SKM-1 treated with dmso at 0.1 percent for 144 hours (cell line): Measurements from ENCODE around the gene RBFOX2.

ENCODE experiments used
- DNase-seq: peaks from one replicate; lab custom pipeline; 2025; ENCODE audit not compliant: unreplicated experiment; lab: John Stamatoyannopoulos, UW

Gene RBFOX2

DNA sequence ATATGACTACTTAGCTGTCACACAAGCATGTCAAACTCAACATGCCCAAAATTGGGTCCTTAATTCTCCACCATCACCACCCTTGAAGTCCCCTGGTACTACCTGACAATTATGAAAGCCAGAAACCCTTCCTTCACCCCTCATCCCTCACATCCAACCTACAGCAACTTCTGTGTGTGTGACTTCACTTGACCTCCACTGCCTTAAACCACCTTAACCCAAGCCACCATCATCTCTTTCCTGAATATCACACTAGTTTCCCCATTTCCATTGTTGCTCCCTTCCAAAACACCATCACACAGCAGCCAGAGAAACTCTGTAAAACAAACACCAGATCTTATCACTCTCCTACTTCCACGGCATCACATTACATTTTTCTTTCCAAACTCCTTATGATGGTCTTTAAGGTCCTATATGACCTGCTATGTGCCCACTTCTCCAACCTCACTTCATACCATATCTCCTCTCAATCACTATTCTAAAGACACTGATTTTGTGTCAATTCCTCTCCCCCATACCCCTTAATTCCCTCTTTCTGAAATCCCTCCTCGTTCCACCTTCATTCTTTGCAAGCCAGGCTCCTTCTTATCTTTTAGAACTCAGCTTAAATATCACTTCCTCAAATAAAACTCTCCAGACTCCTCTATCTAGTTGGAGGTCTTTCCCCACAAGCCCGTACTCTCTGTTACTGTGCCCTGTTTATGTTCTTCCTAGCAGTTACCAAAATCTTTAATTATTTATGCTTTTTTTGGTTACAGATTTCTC lies 124.9 kb downstream of the RBFOX2 start:
- DNase-seq = peak; percentile 20

- DNase-seq = no peak
Observed at GRCh38 chr22:35900483-35901168, 128.0 kb downstream of the RBFOX2 start.

GRCh38 chr22:35899736-35900135 lies 128.9 kb downstream of the RBFOX2 start:
- no peak for DNase-seq

GRCh38 chr22:35896111-35896705 lies 132.4 kb downstream of the RBFOX2 start:
- no peak for DNase-seq

DNA sequence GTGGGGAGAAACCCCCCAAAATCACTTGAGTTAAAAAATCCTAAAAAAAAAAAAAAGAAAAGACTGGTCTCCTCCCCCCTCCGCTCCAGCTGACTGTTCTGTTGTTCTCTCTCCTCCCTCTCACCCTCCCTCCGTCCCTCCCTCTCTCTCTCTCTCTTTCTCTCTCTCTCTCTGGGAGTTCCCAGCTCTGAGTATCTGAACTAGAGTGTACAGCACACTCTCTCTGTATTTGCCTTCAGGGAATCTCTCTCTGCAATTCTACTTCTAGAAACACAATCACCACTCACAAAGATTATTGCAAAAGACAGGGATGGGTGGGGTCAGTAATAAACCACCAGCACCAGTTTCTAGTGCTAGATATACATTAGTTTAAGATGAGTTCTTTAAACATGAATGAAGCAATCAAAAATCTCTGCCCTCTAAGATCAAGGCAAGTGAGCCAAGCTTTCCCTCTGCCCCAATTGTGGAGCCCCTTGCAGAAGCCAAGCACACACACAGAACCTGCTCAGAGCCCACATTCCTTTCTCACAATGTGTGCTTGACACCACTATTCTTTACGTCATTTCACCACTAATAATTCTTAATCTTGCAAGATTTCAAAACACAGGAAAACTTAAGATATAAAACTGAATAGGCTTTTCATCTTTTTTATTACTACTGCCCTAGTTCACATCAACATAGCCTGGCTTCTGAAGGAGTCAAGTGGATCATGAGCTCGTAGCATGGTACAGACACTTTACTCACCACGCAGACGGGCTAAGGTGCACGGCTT lies 133.5 kb downstream of the RBFOX2 start:
- no peak for DNase-seq

GRCh38 chr22:35894464-35894878 lies 134.2 kb downstream of the RBFOX2 start:
- DNase-seq = no peak

GRCh38 chr22:35893698-35894097 lies 134.9 kb downstream of the RBFOX2 start:
- DNase-seq = no peak

GRCh38 chr22:35892192-35892591 lies 136.4 kb downstream of the RBFOX2 start:
- no peak for DNase-seq

GRCh38 chr22:35891442-35891841 lies 137.2 kb downstream of the RBFOX2 start:
- no peak for DNase-seq

DNA sequence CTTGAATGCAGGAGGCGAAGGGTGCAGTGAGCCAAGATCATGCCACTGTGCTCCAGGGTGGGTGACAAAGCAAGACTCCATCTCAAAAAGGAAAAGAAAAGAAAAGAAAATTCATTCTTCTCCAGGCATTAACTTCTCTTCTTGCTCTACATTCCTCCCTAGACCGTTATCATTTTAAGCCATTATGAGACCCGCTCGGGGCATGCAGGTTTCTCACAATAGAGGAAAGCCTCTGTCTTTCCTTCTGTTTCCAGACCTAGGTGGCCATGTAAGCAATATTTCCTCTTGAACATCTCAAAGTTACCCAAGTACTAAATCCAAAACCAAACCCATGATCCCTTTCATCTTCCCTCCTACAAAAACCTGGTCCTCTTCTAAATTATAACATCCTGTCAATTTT lies 139.6 kb downstream of the RBFOX2 start:
- DNase-seq = no peak

DNA sequence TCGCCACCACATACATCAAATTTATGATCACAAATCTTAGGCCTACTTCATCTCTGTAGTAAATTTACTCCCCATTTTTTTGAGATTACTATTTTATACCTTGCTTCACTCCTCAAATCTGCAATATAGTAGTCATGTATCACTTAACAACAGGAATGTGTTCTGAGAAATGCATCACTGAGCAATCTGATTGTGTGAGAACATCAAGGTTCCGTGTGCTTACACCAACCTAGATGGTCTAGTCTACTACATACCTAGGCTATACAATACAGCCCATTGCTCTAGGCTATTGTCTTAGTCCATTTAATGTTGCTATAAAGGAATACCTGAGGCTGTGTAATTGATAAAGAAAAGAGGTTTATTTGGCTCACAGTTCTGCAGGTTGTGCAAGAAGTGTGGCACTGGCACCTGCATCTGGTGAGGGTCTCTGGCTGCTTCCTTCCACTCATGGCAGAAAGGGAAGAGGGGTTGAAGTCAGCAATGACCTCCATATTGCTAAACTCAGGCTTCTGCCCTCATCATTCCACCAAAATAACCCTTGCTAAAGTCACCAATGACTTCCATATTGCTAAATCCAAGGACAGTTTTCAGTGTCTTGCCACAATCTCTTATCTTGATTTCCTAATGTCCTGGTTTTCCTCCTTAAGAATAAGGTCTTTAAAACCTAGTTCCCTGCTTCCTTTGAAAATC lies 140.3 kb downstream of the RBFOX2 start:
- no peak for DNase-seq

DNA sequence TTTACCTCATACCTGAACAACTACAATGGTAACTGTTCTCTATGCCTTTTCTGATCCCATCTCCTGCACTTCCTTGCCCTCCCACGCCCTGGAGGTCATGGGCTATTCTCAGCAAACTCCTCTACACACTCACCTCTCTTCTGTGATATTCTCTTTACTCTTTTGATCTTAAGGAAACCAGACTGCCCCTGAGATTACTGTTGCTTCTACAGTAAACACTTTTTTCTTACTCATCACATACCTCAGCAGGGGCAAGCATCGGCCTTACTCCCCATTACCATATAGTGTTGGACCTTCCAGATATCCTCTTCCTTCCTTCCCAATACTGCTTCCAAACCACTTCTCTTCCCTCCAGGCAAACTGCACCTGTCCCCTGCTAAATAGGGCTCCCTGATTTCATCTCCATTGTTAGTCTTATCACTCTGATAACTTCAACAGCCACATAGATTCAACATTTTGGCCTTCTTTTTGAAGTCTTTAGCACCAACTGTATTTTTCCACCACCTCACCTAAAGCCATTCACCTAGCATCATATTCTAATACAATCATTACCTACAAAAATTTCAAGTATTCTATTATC lies 141.2 kb downstream of the RBFOX2 start:
- no peak for DNase-seq

- DNase-seq = no peak
Observed at GRCh38 chr22:35886309-35886708, 142.3 kb downstream of the RBFOX2 start.

- DNase-seq = no peak
Observed at GRCh38 chr22:35884529-35884928, 144.1 kb downstream of the RBFOX2 start.

DNA sequence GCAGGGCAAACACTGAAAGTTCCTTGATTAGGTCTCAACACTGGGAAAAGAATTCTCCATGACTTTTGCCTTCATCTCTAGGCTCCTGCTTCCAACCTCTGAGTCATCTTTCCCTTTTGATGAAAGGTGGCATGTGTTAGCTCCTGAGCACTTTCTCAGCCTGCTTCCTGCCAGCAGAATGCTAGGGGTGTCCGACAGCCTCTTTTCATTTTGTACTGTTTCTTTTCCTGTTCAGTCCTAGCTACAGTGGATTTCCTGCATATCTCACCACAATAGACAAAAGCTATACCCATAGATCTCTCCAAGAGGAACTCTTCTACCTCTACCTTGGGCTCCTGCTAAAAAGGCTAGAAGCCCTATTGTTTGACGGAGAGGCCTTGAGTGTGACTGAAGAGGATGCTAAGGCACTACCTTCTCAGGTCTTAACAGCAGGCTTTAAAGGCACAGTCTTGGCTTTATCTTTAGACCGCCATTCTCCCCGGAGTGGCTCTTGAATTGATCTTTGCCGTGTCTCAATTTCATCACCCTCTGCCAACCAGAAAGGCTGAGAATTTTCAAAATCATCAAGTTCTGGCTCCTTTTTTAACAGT lies 145.5 kb downstream of the RBFOX2 start:
- no peak for DNase-seq

DNA sequence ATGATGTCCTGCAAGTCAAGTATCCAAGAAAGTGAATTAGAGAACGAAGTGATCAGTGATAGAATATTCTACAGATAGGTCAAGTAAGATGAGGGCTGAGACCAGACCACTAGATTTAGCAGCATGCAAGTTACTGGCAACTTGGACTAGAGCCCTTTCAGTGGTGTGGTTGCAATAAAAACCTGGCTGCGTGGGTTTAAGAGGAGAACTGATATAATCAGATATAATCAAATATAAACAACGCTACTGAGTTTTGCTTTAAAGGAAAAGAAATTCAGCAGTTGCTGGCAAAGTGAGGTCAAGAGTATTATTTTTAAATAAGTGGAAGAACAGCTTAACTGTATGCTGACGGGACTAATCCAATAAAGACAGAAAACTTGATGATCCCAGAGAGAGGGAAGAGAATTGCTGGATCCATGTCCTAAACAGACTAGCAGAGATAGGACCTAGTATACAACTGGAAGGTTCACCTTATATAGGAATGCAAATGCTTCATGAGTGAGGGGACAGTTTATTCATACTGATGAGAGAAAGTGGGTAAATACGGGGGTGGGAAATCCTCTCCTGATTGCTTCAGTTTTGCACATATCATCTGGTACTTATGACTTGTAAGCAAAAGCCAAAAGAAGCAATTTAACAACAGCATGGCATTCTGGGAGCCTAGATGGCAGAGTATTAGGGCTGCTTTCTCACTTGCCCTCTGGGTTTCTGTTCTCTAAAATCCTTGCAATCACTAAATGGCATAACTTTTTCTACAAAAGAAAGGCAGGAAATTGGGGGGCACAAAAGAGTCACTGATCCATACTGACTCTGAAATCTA lies 146.2 kb downstream of the RBFOX2 start:
- DNase-seq = no peak

DNA sequence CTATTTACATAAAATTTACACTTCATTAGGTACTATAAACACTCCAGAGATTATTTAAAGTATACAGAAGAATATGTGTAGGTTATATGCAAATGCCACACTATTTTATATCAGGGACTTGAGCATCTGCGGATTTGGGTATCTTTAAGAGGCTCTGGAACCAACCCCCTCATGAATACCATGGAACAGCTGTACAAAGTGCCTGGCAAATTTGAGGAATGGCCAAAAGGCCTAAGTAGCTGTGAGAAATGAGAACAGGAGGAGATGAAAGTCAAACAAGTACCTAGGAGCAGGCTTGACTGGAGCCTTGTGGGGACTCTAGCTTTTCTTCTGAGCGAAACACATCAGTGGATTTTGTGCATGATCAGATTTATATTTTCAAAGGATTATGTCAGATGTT lies 149.3 kb downstream of the RBFOX2 start:
- no peak for DNase-seq

- DNase-seq = no peak
Observed at GRCh38 chr22:35873426-35873825, 155.2 kb downstream of the RBFOX2 start.

DNA sequence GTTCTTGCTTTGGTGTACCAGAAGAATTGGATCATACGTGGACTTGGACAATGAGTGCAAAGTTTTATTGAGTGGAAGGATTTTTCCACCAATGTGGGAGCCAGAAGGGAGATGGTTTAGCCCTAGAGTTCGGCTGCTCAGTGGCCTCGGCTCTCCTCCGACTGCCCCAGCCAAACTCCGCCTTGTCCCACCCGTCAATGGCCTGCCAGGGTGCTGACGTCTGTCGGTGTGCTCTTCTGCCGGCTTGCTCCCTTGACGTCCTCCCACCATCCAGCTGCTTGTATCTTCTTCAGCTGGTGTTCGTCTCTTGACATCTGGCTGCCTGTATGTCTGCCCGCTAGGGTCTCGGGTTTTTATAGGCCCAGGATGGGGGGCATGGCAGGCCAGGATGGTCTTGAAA lies 156.2 kb downstream of the RBFOX2 start:
- no peak for DNase-seq
